Measurements from ENCODE around the gene PSMD12.

The PSMD12 gene

DNA sequence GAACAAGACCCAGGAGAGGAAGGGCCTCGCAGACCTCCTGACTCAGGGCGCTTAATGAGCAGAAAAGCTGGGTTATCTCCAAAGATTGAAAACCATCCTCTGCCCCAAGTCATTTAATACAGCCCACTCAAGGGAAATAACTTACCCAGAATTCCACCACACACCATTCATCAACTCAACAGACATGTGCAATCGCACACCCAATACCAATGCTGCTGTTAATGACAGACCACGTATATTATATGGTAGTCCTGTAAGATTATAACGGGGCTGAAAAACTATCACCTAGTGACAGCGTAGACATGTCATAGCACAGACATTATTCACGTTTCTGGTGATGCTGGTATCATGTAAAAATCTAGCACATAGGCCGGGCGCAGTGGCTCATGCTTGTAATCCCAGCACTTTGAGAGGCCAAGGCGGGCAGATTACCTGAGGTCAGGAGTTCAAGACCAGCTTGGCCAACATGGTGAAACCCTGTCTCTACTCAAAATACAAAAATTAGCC, 68.9 kb downstream of the PSMD12 start:
- DNase-seq = no peak

DNA sequence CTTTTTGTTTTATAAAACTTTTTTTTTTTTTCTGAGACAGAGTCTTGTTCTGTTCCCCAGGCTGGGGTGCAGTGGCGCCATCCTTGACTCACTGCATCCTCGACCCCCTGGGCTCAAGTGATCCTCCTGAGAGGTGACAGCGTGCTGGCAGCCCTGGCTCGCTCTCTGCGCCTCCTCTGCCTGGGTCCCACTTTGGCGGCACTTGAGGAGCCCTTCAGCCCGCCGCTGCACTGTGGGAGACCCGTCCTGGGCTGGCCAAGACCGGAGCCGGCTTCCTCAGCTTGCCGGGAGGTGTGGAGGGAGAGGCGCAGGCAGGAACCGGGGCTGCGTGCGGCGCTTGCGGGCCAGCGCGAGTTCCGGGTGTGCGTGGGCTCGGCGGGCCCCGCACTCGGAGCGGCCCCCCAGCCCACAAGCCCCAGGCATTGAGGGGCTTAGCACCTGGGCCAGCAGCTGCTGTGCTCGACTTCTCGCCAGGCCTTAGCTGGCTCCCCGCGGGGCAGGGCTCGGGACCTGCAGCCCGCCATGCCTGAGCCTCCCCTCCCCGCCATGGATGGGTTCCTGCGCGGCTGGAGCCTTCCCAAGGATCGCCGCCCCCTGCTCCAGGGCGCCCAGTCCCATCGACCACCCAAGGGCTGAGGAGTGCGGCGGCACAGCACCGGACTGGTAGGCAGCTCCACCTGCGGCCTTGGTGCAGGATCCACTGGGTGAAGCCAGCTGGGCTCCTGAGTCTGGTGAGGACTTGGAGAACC, 71.8 kb downstream of the PSMD12 start:
- no peak for DNase-seq

DNA sequence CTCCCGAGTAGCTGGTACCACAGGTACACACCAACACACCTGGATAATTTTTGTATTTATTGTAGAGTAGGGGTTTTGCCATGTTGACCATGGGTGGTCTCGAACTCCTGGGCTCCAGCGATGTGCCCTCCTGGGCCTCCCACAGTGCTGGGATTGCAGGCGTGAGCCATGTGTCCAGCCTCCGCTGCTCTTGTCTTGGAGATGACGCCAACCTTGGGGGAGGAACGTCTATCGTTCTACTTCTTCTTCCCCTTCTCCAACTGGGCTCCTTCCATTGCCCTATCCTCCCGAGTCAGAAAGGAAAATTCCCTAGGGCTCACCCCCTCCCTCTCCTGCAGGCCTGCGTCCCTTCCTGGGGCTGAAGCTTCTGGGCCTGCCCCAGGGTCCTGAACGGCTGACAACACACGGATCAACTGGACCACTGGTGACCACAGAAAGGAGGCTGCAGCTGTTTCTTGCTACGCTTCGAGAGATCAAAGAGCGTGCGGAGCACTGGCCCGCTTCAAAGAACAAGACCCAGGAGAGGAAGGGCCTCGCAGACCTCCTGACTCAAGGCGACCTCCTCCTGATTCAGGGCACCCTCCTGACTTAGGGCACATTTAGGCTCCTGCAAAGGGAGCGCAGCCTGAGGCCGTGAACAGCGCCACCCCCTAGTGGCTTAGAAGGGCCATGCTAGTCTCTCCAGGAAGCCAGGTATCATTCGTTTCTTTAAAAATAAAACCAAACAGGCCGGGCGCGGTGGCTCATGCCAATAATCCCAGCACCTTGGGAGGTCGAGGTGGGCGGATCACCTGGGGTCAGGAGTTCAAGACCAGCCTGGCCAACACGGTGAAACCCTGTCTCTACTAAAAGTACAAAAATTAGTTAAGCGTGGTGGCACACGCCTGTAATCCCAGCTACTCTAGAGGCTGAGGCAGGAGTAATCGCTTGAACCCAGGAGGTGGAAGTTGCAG, 72.8 kb downstream of the PSMD12 start:
- peak; percentile 72 for DNase-seq

DNA sequence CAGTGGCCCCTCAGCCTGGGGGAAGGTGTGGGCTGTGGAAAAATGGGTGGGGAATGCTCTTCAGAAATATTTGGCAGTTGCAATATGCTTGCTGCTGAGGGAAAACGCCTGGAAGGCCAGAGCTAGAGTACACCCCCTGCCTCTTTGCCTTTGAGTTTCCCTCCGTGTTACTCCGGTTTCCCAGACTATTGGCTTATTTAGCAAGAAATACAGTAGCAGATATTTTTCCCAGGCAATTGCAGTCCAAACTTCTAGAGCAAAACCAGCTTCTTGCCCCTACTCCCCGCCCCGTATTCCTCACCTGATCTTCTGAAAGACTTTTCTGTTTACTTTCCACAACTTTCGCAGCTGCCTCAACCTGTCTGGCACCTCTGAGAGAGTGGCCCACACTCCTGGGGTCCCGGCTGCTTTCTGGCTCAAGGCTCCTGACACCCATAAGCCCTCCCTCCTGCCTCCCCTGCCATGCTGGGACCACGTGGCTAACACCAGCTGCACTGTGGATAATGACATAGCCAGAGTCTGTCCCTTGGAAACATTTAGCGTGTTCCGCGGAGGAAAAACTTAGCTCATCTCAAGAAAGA, 75.6 kb downstream of the PSMD12 start:
- no peak for DNase-seq

DNA sequence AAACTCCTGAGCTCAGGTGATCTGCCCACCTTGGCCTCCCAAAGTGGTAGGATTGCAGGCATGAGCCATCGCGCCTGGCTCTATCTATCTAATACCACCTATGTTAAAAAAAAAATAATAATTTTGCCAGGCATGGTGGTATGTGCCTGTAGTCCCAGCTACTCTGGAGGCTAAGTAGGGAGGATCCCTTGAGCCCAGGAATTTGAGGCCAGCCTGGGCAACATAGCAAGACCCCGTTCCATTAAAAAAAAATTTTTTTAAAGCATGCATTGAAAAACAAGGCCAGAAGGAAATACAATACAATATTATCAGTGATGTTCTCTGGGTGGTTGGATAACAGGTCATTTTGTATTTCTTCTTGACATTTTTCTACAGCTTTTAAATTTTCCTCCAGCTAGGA, 76.1 kb downstream of the PSMD12 start:
- DNase-seq = no peak

DNA sequence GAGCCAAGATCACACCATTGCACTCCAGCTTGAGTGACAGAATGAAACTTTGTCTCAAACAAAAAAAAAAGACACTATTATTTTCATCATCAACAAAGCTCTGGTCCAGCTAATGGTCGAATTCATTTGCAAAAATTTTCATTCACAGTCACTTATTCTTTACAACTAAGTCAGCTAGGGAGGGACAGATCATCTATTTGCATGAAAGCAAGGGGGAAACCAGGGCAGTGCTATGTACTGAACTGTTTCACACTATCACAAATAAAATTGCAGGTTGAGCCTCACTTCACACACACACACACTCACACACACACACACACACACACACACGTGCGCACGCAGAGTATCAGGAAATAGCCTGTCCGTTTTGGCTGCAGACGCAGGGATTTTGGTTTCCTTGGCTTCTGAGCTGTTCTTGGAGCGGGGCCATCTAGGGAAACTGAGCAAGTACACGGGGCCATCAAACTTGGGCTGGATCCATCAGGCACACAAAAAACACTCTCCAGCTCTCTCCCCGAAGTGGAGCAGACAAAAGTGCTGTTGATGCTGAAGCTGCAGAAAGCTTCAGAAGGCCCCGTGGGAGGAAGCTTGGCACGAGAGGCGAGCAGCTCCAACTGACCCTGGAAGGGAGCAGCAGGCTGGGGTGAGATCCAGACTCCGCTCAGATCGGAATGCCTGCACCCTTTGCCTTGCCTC, 77.0 kb downstream of the PSMD12 start:
- no peak for DNase-seq
